Chondrocyte (in vitro differentiated cells): ENCODE results near the gene ATP2A1. TPM values are rescaled to one million over a fixed set of nuclear protein-coding genes. Genes with fewer than 3 reads are reported as not detected.
"Not testable (repeated sequence)": the region's sequence is repeated elsewhere in the genome, so short reads cannot be mapped to it uniquely, and the experiment has no call there.

Experiments used
- DNase-seq: peaks from one replicate; pipeline ENCODE4 v3.0.0; 2021; ENCODE audit warnings: mixed read lengths, low spot score
- H3K27ac Mint-ChIP-seq: one replicate; pipeline ENCODE4 v1.8.0; 2021; ENCODE audit warnings: mild to moderate bottlenecking, moderate library complexity, mixed read lengths; ENCODE audit not compliant: unreplicated experiment
- H3K27me3 Mint-ChIP-seq: 2 replicates; pipeline ENCODE4 v1.8.0; 2021; ENCODE audit warnings: low read depth, mixed read lengths
- H3K36me3 Mint-ChIP-seq: 2 replicates; pipeline ENCODE4 v1.8.0; 2021; ENCODE audit warnings: low read depth, mixed read lengths
- H3K4me1 Mint-ChIP-seq: 2 replicates; pipeline ENCODE4 v1.8.0; 2021; ENCODE audit warnings: low read depth, mild to moderate bottlenecking, mixed read lengths
- H3K4me3 Mint-ChIP-seq: one replicate; pipeline ENCODE4 v1.8.0; 2021; ENCODE audit warnings: mild to moderate bottlenecking, moderate library complexity, mixed read lengths; ENCODE audit not compliant: unreplicated experiment
- H3K9me3 Mint-ChIP-seq: 2 replicates; pipeline ENCODE4 v1.8.0; 2021; ENCODE audit warnings: low read depth, mixed read lengths
- total RNA-seq: library from RNA; stranded (reverse); gene quantifications from 3 replicates; pipeline ENCODE4 v1.2.1, GENCODE V29; 2021
- TF ChIP-seq, protein P1 (sequence below): fragments of 200-600 bp; sonication (generic); IDR thresholded peaks from 2 replicates; pipeline ENCODE4 v1.5.0; 2021; ENCODE audit warnings: antibody characterized with exemption, mild to moderate bottlenecking, moderate library complexity

The ATP2A1 gene
- total RNA-seq, 1 donor from 2014 or later: 0.42 TPM

DNA sequence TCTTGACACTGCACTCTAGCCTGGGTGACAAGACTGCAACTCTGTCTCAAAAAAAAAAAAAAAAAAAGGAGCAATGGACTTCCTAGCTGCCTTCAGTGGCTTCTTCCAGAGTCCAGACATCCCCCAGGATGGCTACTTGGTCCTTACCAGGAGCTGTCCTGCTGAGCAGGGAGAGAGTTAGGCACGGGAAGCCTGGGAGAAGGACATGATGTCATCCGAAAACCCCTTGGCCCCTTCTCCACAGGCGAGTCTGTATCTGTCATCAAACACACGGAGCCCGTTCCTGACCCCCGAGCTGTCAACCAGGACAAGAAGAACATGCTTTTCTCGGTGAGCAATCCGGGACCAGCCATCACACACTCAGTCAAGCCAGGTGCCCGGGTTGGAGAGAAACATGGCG lies 8.7 kb downstream of the ATP2A1 start:
- TF ChIP-seq, protein P1, sequence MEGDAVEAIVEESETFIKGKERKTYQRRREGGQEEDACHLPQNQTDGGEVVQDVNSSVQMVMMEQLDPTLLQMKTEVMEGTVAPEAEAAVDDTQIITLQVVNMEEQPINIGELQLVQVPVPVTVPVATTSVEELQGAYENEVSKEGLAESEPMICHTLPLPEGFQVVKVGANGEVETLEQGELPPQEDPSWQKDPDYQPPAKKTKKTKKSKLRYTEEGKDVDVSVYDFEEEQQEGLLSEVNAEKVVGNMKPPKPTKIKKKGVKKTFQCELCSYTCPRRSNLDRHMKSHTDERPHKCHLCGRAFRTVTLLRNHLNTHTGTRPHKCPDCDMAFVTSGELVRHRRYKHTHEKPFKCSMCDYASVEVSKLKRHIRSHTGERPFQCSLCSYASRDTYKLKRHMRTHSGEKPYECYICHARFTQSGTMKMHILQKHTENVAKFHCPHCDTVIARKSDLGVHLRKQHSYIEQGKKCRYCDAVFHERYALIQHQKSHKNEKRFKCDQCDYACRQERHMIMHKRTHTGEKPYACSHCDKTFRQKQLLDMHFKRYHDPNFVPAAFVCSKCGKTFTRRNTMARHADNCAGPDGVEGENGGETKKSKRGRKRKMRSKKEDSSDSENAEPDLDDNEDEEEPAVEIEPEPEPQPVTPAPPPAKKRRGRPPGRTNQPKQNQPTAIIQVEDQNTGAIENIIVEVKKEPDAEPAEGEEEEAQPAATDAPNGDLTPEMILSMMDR: no peak
- no peaks in the 10 kb centered on the region for H3K9me3 Mint-ChIP-seq

GRCh38 chr16:28890355-28890754 lies 12.1 kb downstream of the ATP2A1 start:
- H3K9me3 Mint-ChIP-seq, H3K27ac Mint-ChIP-seq, H3K27me3 Mint-ChIP-seq, H3K36me3 Mint-ChIP-seq, H3K4me3 Mint-ChIP-seq, H3K4me1 Mint-ChIP-seq, DNase-seq: not testable (repeated sequence)

More for the DNA sequence above, 8.7 kb downstream of the ATP2A1 start:
- no peak for DNase-seq
- H3K27me3 Mint-ChIP-seq: no peaks in the 10 kb centered on the region
- H3K36me3 Mint-ChIP-seq: no peaks in the 10 kb centered on the region
- no peak overlapping the region for H3K27ac Mint-ChIP-seq
- no peak overlapping the region for H3K4me3 Mint-ChIP-seq
- H3K4me1 Mint-ChIP-seq: no peaks in the 10 kb centered on the region

- TF ChIP-seq, protein P1: no peak
- Mint-ChIP-seq H3K4me3 (no peak overlapping the region), H3K36me3 (no peaks in the 10 kb centered on the region), H3K4me1 (no peaks in the 10 kb centered on the region), H3K27me3 (no peaks in the 10 kb centered on the region), H3K27ac (no peak overlapping the region), H3K9me3 (no peaks in the 10 kb centered on the region)
- no peak for DNase-seq
These were observed 13.9 kb downstream of the ATP2A1 start for GRCh38 chr16:28891964-28892890.

DNA sequence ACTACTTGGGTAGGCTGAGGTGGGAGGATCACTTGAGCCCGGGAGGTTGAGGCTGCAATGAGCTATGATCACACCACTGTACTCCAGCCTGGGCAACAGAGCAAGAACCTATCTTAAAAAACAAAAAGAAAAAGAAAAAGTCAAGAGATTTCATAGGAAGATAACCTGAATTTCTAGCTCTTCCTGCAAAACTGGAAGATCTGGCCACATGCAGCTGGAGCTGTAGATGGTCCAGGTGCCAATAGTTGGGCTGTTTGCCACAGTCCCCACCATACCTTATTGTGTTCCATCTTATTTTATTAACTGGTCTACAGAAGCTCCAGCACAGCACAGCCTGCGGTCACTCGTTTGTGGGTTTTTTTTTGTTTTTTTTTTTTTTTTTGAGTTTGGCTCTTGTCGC lies 15.0 kb downstream of the ATP2A1 start:
- no peaks in the 10 kb centered on the region for H3K4me1 Mint-ChIP-seq
- H3K27ac Mint-ChIP-seq: no peak overlapping the region
- H3K36me3 Mint-ChIP-seq: no peaks in the 10 kb centered on the region
- no peak for DNase-seq
- TF ChIP-seq, protein P1: no peak
- no peak overlapping the region for H3K4me3 Mint-ChIP-seq
- no peaks in the 10 kb centered on the region for H3K27me3 Mint-ChIP-seq
- H3K9me3 Mint-ChIP-seq: no peaks in the 10 kb centered on the region

GRCh38 chr16:28895609-28896008 lies 17.3 kb downstream of the ATP2A1 start:
- TF ChIP-seq, protein P1: no peak
- H3K4me3 Mint-ChIP-seq: no peak overlapping the region
- no peaks in the 10 kb centered on the region for H3K4me1 Mint-ChIP-seq
- no peak for DNase-seq
- H3K27ac Mint-ChIP-seq: no peak overlapping the region
- H3K9me3 Mint-ChIP-seq: no peaks in the 10 kb centered on the region
- no peaks in the 10 kb centered on the region for H3K27me3 Mint-ChIP-seq
- H3K36me3 Mint-ChIP-seq: no peaks in the 10 kb centered on the region

DNA sequence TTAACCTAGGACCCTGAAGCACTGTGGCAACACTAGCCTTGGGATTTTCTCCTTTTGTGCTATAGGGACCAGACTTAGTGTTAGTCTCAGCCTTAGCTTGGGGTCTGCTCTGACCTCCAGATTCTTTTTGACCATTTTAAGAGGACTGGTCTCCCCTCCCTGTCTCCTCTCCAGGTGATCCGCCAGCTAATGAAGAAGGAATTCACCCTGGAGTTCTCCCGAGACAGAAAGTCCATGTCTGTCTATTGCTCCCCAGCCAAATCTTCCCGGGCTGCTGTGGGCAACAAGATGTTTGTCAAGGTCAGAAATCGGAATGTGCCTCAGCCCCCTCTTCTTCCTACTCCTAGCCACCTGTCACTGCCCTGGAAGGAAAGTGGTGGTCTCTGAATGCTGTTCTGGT lies 19.5 kb downstream of the ATP2A1 start:
- no peak for DNase-seq
- Mint-ChIP-seq H3K27ac (no peak overlapping the region), H3K27me3 (no peaks in the 10 kb centered on the region), H3K4me3 (no peak overlapping the region), H3K9me3 (no peaks in the 10 kb centered on the region), H3K36me3 (no peaks in the 10 kb centered on the region), H3K4me1 (no peaks in the 10 kb centered on the region)
- TF ChIP-seq, protein P1: no peak
